Uterus (tissue), 2 donors: Measurements from ENCODE around the gene CERS1.

ENCODE experiments used
- POLR2A ChIP-seq, 2 donors: fragments of 450-650 bp; IDR thresholded peaks; one replicate each; pipeline ENCODE4 v1.6.1; 2016; ENCODE audit warnings: antibody characterized with exemption in 2 of 2, mild to moderate bottlenecking in 1 of 2, moderate library complexity in 1 of 2
- TF ChIP-seq, protein P1 (sequence below), 4 experiments: fragments of 200-600 bp in 2 of 4; fragments of 450-650 bp in 2 of 4; sonication (generic) in 2 of 4; IDR thresholded peaks; one replicate each; pipeline ENCODE4 v1.5.1; 2016 to 2019; ENCODE audit warnings: antibody characterized with exemption in 4 of 4, mild to moderate bottlenecking in 2 of 4, moderate library complexity in 1 of 4

DNA sequence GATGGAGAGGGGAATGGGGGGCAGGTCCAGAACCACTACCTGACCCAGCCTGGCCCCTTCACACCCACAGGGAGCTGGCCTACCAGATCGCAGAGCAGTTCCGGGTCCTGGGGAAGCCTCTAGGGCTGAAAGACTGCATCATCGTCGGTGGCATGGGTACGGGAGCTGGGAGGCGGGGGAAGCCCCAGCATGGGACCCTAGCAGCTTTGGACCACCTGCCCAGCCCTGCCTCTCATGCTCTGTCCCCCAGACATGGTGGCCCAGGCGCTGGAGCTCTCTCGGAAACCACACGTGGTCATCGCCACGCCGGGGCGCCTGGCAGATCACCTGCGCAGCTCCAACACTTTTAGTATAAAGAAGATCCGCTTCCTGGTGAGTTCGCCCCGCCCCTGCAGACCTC lies 25.6 kb upstream of the CERS1 start:
- TF ChIP-seq, protein P1, sequence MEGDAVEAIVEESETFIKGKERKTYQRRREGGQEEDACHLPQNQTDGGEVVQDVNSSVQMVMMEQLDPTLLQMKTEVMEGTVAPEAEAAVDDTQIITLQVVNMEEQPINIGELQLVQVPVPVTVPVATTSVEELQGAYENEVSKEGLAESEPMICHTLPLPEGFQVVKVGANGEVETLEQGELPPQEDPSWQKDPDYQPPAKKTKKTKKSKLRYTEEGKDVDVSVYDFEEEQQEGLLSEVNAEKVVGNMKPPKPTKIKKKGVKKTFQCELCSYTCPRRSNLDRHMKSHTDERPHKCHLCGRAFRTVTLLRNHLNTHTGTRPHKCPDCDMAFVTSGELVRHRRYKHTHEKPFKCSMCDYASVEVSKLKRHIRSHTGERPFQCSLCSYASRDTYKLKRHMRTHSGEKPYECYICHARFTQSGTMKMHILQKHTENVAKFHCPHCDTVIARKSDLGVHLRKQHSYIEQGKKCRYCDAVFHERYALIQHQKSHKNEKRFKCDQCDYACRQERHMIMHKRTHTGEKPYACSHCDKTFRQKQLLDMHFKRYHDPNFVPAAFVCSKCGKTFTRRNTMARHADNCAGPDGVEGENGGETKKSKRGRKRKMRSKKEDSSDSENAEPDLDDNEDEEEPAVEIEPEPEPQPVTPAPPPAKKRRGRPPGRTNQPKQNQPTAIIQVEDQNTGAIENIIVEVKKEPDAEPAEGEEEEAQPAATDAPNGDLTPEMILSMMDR (IDR thresholded peaks at IDR 0.05), result no peak
- no peak for TF ChIP-seq POLR2A (IDR thresholded peaks at IDR 0.05)
